Sciatic nerve (tissue), 2 donors: ENCODE results near the gene MTFP1. TPM values are rescaled to one million over a fixed set of nuclear protein-coding genes. Genes with fewer than 3 reads are reported as not detected.
"Not testable (repeated sequence)": the region's sequence is repeated elsewhere in the genome, so short reads cannot be mapped to it uniquely, and the experiment has no call there.

ENCODE experiments used
- ATAC-seq: fragments of 200-7000 bp; cut with Tn5 transposase; one replicate; pipeline ENCODE4 v1.9.1; 2020; ENCODE audit warnings: mild to moderate bottlenecking, moderate library complexity
- DNase-seq: peaks from one replicate; pipeline ENCODE4 v3.0.0-alpha.2; 2020; ENCODE audit warnings: low spot score
- intact Hi-C: fragments of 100-400 bp; cut with DNase I; formaldehyde crosslinking; loops from one replicate; pipeline ENCODE4 v1.14.2; 2022
- total RNA-seq: library from RNA; stranded (reverse); fragmentation: NEBNext Ultra II Directional; extraction: Animal tissue kit (Norgen Biotek cat#: 25700); gene quantifications from one replicate; pipeline ENCODE4 v1.2.1, GENCODE V29; 2021
- donor health status: DM: no; HTN: no; CAD: no.
- donor health status: DM: no; HTN: no; CAD: no.

Gene MTFP1
- total RNA-seq, 1 donor from 2014 or later, result 3.6 TPM

DNA sequence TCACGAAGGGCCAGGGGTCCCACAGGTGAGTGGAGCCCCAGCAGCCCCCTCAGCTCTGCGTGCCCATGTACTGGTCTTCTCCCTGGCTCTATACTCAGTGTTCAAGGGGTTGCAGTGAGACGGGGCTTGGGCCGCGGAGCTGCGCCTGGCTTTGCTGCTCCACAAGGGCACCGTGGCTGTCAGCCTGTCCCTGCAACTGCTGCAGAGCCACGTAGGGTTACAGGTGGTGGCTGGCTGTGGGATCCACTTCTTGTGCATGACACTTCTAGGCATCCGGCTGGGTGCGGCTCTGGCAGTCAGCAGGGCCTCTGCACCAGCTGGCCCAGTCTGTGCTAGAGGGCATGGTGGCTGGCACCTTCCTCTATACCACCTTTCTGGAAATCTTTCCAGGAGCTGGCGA is 14.3 kb downstream of the MTFP1 start:
- no peak for DNase-seq
- ATAC-seq, result no peak
- intact Hi-C loops, result no loop called here

- intact Hi-C loops, result no loop called here
- DNase-seq (no peak), ATAC-seq (no peak)
Measured at GRCh38 chr22:30441088-30441487, 15.5 kb downstream of the MTFP1 start.

GRCh38 chr22:30444632-30445437 is 19.3 kb downstream of the MTFP1 start:
- ATAC-seq (peak; percentile 48), DNase-seq (no peak)
- intact Hi-C loops, result no loop called here

DNA sequence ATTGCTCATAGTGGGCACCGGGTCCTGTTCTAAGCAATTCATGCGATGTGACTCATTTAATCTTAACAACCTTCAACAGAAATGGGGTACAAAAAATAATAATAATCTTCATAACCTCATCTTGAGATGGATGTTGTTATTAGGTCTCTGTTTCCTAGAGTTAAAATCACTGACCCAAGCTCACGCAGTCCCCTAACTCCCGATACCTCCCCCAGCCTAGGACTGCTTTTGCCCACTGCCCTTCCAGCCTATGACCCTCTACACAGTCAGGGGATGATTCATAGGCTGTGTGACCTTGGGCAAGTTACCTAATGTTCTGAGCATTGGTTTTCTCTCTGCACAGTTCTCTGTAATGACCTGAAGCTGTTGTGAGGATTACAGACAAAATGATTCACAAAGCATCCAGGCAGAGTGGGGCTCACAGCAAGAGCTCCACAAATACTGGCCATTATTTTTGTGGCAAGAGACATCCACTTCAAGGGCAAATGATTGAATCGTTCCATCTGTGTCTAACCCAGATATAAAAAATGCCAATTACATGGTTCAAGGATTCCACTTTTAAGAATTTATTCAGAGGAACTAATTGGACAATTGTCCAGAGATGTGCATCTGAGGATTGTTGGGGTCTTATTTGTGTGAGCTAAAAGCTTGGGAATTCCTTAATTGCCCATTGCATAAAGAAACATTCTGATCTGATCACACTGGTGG is 20.0 kb downstream of the MTFP1 start:
- no peak for DNase-seq
- intact Hi-C loops, result no loop called here
- ATAC-seq, result no peak

DNA sequence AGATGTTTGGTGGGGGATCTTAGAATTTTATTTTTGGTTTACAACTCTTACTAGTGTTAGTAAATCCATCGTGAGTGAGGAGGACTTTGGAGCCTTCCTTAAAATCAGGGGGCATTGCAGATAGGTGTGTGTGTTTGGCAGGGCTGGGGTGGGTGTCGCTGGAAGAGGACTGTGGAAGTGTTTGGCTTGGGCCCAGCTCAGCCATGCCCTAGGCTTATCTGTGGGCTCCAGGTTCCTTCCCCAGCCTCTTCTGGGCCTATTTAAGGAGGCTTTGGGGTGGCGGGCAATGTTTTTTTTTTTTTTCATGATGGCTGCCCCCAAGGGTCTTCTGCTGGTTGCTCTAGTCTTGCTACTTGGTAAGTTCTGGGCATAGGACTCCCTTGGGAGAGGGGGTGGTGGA is 22.1 kb downstream of the MTFP1 start:
- ATAC-seq, result no peak
- intact Hi-C loops, result no loop called here
- no peak for DNase-seq

DNA sequence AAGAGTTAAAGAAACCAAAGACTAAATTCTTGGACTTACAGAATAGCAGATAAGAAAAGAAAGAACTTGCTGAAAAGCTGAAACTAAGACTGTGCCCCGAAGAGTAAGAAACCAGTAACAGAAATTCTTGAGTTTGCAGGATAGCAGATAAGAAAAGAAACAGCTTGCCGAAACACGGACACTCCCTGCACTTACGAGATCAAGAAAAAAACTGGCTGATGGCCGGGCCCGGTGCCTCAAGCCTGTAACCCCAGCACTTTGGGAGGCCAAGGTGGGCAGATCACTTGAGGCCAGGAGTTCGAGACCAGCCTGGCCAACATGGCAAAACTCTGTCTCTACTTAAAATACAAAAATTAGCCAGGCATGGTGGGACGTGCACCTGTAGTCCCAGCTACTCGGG is 25.9 kb downstream of the MTFP1 start:
- ATAC-seq, intact Hi-C loops, DNase-seq: not testable (repeated sequence)

GRCh38 chr22:30452861-30453260 is 27.3 kb downstream of the MTFP1 start:
- DNase-seq, result no peak
- intact Hi-C loops, result no loop called here
- ATAC-seq, result no peak

GRCh38 chr22:30453731-30454510 is 28.4 kb downstream of the MTFP1 start:
- intact Hi-C loops, result no loop called here
- DNase-seq (no peak), ATAC-seq (no peak)

- DNase-seq (no peak), ATAC-seq (no peak)
- intact Hi-C loops, result no loop called here
Measured at GRCh38 chr22:30455075-30455840, 29.7 kb downstream of the MTFP1 start.

DNA sequence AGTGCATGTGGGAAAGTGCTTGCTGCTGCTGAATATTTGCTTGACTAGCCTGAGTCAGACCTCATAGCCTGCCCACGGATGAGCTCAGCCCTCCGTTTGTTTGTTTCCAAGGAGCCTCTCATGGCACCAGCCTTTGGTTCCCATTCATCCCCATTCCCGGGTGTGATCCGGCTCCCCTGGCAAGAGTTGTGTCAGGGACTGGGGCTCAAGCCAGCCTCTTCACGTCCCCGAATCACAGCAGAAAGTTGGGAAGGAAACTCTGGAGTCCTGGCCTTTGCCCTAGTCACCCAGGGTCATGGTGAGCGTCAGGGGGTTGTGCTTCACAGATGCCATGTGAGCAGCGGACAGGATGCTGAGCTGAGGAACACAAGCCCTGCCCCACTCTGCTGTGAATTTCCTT is 32.4 kb downstream of the MTFP1 start:
- ATAC-seq (no peak), DNase-seq (no peak)
- intact Hi-C loops, result no loop called here

DNA sequence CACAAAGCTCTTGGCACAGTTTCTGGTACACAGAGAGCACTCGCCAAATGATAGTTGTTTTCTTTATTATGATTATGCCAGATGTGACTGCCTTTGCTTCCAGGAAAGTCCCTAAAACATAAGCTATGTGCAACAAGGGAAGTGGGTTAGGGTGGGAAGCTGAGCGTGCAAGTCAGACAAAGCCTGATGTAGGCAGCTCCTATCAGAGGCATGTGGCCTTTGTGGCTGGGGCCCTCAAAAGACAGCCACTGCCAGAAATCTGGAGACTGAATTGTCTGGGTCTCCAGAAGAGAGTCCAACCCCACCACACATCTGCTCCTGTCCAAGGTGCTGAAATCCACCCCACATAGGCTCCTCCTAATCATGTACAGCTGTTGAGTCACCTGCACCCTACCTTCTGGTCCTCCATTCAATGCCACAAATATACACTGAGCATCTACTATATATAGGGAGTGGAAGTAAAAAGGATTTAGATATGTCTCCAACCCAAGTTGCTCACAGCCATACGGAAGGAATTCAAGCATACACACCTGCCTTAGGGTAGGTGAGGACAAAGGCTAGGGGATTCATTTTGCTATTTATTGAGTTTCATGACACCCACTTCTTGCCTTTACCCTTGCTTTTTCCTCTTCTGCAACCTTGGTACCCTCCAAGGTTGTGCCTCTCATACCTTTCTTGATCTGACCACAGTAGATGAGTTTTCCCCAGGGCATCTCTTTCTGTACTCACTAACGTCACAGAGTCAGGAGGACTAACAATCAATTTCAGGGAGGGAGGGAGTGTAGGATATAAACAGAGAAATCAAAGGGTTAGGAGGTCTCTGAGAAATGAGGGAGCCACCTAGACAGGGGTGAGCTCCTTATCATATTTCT is 33.8 kb downstream of the MTFP1 start:
- ATAC-seq, result no peak
- DNase-seq, result no peak
- intact Hi-C loops, result no loop called here

DNA sequence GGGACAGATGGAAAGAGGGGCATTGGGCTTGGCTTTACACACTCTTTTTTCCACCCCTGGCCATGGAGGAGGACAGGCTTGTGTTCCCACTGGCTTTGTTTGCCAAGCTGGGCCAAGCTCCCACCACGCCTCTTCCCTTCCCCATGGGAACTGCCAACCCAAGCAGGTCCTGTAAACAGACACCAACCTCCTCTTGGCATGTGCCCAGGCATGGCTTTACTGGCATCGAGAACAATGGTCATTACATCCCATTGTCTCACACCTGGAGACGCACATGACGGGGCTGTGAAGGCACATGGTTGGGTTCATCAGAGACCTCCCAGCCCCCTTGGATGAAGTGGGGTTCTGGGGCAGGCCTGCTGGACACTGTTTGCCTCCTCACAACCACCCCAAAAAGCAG is 34.6 kb downstream of the MTFP1 start:
- intact Hi-C loops, result no loop called here
- DNase-seq, result no peak
- no peak for ATAC-seq

DNA sequence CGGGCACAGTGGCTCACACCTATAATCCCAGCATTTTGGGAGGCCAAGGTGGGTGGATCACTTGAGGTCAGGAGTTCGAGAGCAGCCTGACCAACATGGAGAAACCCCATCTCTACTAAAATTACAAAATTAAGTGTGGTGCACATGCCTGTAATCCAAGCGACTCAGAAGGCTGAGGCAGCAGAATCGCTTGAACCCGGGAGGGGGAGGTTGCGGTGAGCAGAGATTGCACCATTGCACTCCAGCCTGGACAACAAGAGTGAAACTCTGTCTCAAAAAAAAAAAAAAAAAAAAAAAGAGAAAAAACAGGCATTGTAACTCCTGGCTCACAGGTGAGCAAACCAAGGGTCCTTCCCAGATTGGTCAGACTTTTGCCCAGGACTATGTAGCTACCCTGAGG is 35.0 kb downstream of the MTFP1 start:
- ATAC-seq, DNase-seq, intact Hi-C loops: not testable (repeated sequence)

- intact Hi-C loops, result no loop called here
- ATAC-seq, result no peak
- no peak for DNase-seq
Measured at GRCh38 chr22:30469165-30469564, 43.6 kb downstream of the MTFP1 start.

DNA sequence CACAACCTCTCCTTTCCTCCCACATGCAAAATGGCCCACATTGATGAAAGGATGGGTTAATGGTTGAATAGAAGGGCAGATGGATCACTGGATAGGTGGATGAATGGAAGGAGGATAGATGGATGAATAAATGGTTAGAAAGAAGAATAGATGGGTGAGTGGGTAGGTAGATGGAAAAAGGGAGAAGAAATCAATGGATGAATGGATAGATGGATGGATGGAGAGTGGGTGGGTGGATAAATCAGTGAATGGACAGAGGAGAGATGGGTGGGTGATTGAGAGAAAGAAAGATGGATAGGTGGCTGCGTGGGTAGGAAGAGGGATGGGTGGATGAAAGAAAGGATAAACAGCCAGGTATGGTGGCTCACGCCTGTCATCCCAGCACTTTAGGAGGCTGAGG is 45.1 kb downstream of the MTFP1 start:
- no peak for DNase-seq
- ATAC-seq, result no peak
- intact Hi-C loops, result no loop called here

DNA sequence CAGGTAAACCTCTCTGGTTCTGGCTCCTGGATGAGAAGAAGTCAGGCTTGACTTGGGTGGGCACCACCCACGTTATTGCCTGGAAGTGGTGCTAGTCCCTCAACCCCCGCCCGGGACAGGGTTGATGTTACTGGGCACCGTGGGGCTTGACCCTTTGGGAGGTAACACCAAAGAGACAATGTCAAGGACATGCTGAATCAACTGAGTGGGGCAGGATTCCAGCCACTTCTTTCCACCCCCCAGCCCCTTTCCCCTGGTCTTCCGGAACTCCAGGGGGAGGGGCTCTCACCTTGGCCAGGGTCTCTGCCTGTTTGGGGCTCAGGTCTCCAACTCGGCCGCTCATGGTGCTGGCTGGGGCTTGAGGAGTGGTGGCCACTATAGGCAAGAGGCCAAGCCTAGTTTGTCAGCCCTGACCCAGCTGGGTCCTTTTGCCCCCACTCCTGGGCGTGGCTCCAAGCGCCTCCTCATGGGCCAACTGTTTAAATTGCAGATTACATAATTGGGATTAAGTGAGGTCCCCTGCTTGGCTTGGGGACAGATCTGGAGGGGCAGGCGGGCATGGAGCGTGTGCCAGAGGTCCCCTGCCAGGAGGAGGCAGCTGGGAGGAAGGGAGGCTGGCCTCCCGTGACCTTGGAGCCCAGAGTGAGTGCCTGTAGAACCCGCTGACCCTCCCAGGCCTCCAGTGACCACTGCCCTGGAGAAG is 46.2 kb downstream of the MTFP1 start, which contains the start of gene SEC14L3:
Gene SEC14L3 (minus strand): TSS at position 402 of the 703 bp plus-strand sequence. CDS start 59 bp downstream, at position 343.
- ATAC-seq (no peak), DNase-seq (no peak)
- intact Hi-C loops, result no loop called here

DNA sequence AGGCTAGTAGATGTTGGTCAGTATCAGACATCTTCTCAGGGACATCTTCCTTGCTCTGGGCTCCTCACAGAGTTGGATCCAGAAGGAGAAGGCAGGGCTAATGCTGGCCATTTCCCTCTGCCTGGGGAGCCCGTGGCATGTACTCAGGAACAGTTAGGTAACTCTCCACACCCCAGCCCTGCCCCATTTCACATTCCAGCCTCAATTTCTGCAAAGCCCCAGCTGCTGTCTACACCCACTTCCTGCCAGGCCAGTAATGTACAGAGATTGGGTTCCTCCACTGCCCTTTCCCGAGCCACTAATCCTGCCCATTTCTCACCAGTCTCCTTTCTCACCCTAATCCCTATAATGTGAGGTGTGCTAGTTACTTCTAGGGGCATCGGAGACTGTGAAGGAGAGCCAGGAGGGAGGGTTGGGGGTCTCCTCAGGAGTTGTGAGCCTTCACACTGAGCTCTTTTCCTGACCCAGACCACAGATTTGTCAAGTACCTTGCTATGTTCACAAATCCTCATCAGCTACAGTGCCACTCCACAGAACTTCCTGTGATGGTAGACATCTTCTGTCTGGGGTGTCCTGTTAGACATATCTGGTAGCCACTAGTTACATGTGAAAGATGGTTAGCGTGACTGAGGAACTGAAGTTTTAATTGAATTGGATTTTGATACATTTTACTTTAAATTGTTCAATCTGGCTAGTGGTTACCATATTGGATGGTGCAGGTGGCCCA is 47.6 kb downstream of the MTFP1 start:
- intact Hi-C loops, result no loop called here
- DNase-seq (no peak), ATAC-seq (no peak)
